Cortex of kidney (tissue), 1 donor: ENCODE results near the gene OR2T11.
"Not testable (repeated sequence)": the region's sequence is repeated elsewhere in the genome, so short reads cannot be mapped to it uniquely, and the experiment has no call there.

Experiments
- DNase-seq: peaks from one replicate; lab custom pipeline; 2025; lab: John Stamatoyannopoulos, UW

OR2T11 gene

DNA sequence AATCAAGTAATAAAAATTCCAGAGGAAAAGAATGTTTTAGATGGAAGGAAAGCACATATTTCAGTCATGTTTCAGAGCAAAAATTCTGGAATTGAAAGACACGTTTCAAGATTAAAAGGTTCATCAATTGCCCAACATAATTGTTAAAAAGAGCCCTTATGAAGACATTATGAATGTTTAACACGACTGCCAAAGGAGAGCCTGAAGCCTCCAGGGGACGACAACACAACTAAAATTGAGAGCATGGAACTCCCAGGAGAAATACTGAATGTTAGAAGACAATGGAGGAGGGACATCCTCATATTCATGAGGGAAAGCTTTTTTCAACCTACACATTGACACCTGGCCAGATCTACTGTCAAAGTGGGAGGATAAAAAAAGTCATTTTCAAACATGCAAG lies 16.0 kb downstream of the OR2T11 start:
- DNase-seq = no peak

DNA sequence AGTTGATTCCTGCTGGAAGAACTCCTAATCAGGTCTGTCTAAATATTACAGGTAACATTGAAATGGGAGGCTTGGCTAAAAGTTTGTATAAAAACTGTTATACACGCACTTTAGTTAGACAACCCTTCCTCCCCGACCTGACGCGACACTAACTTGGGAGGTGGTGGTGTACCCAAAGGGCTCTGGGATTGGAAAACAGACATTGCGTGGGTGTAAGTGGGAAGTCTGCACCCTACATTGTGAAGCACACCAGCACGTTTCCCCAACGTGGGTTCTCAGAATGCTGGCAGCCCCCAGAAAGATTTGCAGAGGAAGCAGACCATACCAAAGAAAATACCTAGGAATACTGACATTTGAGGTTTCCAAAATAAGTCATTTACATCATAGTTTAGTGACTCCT lies 16.8 kb downstream of the OR2T11 start:
- no peak for DNase-seq

DNA sequence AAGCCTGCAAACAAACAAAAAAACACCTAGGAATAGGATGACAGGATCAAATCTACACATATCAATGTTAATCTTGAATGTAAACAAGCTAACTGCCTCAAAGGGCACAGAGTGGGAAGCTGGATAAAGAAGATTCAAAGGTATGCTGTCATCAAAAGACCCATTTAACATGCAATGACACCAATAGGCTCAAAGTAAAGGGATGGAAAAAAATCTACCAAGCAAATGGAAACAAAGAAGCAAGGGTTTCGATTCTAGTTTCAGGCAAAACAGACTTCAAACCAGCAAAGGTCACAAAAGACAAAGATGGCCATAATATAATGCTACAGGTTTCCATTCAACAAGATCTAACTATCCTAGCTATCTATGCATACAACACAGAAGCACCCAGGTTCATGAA lies 21.1 kb downstream of the OR2T11 start:
- DNase-seq = no peak

DNA sequence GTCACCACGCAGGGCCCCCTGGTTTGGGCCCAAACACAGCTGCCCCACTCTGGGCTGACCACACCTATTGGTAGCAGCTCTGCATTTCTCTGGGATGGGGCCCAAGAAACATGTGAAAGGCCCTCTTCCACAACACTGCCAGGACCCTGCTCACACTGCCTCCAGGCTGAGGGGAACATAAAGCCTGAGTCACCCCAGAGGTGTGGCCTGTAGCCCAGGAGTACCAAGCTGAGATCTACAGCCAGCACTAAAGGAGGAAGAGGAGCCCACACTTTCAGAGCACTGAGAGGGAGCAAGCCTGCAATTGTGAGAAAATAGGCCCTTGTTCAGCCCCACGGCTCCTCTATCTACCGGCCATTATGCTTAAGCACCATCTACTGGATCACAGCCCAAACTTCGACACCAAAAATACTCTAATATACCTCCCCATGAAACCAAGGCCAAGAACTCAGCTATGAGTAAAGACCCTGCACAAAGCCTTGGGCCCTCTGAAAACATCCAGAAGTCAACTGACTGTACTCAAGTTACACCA lies 22.9 kb downstream of the OR2T11 start:
- no peak for DNase-seq

DNA sequence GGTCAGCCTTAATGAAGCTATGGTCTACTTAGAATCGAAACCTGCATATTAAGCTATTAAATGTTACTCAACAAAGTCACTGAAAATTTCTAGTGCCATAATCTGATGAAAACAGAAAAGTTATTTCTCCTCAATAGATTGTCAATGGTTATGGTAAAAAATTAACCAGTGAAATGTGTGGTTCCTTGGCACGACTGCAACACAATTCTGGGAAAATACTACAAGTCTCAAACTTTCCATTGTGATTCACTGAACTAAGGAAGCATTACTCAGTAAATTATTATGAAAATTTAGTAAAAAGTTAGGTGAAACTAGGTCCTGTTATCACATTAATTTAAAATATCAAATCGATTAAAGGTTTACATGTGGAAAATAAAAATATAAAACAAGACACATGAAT lies 24.6 kb downstream of the OR2T11 start:
- DNase-seq = no peak

DNA sequence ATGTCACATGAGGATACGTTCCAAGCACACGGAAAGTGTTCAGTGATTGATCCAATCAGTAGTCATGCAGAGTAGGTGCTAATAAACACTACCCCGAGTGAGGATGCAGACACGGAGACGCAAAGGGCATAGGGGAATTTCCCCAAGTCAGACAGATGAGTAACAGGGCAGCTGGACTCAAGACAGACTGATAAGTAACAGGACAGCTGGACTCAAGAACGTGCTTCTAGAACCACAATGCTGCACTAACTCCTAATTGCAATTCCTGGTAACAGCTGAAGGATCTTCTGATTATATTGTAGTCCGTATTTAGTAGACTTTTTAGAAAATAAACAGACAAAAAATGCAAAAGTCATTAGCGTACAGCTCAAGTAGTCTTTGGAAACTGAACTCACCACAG lies 35.5 kb downstream of the OR2T11 start:
- DNase-seq = no peak

DNA sequence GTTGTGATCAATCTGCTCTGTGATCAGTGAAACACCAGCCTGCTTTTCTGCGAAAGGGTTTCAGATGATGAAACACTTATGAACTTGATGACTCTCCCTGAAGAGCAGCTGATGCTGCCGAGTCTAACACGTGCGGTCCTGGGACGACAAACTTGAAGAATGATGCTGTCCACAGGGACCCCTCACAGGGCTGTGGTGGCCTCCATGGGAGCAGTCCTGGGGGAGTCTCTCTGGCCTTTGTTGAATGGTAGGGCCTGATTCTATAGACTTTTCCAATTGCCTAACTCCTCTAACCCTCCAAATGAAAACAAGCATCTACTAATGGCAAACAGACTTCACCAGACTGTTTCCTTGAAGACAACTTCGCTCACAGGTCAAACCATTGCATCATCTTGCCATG lies 37.3 kb downstream of the OR2T11 start, which contains the start of gene OR2T10:
OR2T10 (minus strand) TSS at position 112 of the 400 bp plus-strand sequence. CDS start 3,932 bp downstream, outside the sequence.
- no peak for DNase-seq

DNA sequence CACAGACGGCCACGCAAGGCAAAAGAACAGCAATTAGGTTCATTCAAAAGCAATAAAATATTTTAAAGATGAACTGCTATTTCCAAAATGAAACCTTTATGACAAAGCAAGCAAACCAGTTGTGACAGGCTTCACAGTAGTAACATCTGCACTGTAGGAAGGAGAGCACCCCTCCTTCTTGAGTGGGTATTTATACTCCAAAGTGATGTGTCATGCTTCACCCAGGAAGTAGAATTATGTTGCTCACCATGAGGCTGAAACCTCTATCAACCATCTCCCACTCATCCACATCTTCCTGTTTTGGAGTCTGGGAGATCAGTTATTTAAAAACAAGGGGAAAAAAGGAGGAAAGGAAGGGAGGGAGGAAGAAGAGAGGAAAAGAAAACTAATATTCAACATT lies 38.3 kb downstream of the OR2T11 start:
- no peak for DNase-seq

DNA sequence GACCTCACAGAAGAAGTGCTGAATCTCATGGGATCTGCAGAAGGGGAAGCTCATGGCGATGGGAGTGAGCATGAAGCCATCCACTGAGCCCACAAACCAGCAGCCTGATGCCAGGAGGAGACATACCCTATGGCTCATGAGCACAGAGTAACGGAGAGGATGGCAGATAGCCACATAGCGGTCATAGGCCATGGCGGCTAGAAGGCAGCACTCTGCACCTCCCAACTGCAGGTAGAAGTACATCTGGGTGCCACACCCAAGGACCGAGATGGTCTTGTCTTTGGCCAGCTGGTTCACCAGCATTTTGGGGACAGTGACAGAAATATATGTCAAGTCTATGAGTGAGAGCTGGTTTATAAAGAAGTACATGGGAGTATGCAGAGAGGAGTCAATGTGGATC lies 41.7 kb downstream of the OR2T11 start:
- DNase-seq = no peak

DNA sequence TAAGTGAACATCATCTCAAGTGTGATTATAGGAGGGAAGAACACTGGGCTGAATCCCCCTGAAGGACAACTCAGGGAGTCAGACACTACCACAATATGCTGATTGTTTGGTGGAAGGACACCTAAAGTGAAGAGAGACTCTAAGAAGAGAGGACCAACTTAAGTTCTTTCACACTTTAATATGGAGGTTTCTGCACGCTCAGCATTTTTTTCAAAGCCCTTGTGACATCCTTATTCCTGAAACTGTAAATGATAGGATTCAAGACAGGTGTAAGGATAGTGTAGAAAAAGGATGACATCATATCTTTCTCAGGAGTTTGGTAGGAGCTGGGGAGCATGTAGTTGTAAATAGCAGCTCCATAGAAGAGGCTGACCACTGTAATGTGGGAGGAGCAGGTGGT lies 42.2 kb downstream of the OR2T11 start:
- no peak for DNase-seq

DNA sequence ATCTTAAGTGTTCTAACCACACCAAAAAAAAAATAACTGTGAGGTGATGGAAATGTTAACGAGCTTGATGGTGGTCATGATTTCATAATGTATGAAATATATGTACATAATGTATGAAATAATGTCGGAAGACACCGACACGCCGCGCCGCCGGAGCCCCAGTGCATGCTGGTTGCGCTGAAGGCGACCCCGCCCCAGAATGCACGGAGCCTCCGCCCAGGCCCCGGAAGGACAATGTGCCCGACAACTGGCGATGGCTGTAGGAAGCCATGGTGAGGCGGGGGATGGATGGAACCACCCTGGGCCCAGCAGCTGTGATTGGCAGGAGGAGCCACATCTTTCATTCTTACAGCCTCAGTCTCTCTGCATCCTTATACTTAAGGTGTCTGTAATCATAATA lies 44.8 kb downstream of the OR2T11 start:
- no peak for DNase-seq

DNA sequence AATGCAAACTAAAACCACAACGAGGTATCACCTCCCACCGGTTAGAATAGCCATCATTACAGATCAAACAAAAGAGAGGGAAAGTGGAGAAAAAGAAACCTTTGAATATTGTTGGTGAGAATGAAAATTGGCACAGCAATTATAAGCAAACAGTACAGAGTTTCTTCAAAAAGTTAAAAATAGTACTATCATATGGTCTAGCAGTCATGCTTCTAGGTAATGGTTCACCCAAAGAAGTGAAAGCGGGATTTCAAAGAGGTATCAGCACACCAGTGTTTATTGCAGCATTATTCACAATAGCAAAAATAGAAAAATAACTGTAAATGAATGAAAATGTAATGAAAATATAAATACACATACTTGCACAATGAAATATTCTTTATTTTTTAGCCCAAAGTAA lies 45.6 kb downstream of the OR2T11 start:
- DNase-seq = no peak

DNA sequence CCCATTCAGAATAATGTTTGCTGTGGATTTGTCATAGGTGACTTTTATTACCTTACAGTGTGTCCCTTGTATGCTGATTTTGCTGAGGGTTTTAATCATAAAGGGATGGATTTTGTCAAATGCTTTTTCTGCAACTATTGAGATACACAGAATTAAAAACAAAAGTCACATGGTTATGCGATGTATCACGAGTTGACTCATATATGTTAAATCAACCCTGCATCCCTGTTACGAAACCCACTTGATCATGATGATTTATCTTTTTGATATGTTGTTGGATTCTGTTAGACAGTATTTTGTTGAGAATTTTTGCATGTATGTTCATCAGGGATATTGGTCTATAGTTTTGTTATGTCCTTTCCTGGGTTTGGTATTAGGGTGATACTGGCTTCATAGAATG lies 49.6 kb downstream of the OR2T11 start:
- no peak for DNase-seq

DNA sequence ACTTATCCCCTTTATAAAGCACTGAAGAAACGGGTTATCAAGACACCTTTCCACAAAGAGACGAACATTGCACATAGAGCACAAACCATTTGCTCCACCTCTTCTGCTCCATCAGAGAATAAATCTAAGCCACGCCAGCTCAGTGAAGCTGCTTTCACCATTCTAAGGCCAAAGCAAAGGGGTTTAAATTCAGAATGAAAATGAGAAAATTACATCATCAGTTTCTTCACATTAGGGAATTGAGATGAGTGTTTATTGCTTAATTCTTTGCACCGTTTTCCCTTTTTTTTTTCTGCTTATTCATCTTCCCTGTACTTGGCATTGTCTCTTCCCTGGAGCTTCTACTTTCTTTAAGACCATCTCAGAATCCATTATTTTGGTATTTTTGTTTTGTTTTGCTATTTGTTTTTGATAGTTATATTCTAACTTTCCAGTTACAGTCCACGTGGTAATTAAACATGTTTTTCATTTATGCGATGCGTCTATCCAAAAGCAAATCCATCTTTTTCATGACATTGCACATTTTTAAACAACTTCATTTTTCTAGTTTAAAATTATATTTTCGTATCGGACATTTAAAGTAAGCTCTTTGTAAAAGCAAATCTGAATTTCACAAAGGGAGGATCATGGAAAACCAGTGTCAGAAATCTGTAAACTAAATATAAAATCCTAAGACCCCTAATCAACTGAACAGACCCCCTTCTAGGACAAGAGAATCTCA lies 58.5 kb downstream of the OR2T11 start:
- DNase-seq = no peak

DNA sequence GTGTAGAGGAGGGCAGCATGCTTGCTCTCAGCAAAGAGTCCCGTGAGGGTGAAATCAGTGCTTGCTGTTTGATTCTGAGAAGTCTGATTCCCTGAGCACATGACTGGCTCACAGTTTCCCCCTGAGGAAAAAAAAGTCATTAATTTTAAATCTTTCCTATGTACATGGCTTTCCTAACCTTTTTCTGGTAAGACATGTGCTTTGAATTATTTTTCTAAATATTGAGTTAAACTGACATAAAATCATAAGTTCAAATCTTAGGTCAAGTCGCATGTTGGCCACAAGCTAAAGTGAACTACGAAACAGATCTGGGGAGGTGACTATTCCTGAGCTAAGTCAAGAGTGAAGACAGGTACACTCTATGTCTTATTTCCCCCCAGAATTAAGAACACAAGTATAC lies 60.2 kb downstream of the OR2T11 start, which contains the start of gene OR2T34:
OR2T34 (minus strand) TSS at position 101 of the 400 bp plus-strand sequence; CDS start at position 101, 0 bp downstream.
- not testable (repeated sequence) for DNase-seq

DNA sequence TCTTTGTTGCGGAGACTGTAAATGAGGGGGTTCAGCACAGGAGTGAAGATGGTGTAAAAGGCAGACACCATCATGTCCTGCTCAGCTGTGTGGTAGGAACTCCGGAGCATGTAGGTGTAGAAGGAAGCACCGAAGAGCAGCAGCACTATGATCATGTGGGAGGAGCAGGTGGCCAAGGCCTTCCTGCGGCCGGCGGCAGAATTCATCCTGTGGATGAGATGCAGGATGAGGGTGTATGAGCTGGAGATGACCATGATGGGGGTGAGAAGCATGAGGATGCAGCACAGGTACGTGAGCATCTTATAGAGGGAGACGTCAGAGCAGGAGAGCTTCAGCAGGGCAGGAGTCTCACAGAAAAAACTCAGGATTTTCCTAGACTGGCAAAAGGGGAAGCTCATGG lies 61.0 kb downstream of the OR2T11 start:
- DNase-seq = not testable (repeated sequence)
